NCI-H2107 treated with DMSO at 0.1 percent for 48 hours (cell line): ENCODE measurements around the gene SEPTIN6.
"Not testable (repeated sequence)": the region's sequence is repeated elsewhere in the genome, so short reads cannot be mapped to it uniquely, and the experiment has no call there.

Experiments
- DNase-seq: peaks from one replicate; lab custom pipeline; 2025; ENCODE audit not compliant: unreplicated experiment; lab: John Stamatoyannopoulos, UW

The SEPTIN6 gene

DNA sequence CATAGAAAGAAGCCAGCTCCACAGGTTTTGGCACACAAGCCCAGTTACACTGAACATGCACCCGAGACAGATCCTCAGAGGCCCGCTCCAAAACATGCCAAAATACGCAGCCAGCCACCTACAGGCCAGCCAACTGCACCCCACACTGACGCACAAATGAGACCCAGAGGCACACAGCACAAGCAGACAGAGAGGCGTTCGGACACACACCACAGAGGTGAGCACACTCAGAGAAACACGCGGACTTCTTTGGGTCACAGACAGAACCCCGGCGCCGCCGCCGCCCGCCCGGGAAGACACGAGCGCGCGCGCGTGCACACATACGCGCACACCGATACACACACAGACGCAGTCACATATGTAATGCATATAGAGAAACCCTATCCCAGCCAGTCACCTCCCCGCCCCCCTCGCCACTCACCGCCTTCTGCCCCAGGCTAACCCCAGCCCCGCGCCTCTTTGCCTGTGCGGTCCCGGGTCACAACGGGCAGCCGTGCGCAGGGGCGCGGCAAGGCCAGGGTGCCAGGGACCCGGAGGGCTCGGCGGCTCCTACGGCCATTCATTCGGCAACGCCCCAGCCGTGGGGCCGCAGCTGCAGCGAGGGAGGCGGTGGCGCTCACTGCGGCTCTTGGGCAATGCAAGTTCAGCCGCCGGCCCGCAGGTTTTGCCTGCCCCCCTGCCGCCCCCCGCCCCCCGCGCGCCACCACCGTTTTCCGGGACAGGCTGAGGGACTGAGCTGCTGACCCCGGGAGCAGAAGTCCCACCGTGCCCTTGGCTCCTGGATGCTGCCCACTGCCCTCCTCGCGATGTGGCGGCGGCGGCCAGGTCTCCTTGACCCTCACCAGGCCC, 553 bp downstream of the SEPTIN6 start:
- peak; percentile 12 for DNase-seq

- no peak for DNase-seq
Observed at GRCh38 chrX:119690921-119691716, 1.8 kb downstream of the SEPTIN6 start.

DNA sequence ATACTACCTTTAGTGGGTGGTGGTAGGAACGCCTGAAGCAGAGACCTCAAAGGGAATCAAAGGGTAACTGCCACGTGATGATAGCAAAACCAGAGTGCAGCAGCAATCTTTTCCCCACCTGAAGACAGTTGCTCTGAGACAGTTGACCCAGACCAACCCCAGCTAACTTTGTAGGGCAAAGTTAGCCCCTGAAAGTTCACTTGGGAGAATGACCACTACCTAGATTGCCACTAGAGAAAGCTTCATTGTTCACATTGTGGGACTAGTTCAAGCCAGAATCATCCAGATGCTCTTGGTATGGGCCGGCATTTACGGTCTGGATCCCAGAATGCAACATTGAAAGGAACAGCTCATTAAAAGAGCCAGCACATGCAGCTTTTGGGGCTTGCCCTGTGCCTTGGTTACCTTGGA, 4.1 kb downstream of the SEPTIN6 start:
- DNase-seq = no peak

DNA sequence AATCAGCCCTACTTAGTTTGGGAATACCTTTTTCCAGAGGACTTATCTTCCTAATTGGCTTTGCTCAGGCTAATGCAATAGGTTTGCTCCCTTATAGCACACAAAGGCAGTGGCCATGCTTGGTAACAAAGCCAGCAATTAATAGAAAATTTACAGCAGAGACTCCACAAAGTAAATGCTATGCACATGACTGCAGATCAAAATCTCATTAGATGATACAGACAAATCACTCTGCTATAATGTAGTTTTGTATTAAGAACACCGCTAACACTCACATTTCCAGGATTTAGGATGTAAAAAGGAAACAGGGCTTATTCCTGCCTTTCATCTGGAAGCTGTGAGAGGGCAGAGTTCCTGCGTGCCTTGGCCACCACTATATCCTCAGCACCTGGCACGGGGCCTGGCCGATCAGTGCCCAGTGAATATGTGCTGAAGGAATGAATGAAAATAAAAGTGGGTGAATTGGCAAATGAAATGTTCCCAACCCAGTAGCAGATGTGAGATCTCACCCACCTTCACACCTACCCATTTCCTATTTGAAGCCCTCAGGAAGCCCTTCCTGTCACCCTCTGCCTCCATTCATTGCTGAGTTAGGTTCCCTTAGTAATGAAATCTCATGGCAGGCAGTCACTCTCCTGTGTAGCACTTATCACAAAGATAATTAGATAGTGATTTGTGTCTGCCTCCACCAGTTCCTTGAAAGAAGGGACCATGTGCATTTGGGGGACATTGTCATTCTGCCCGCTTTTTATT, 5.1 kb downstream of the SEPTIN6 start:
- no peak for DNase-seq

DNA sequence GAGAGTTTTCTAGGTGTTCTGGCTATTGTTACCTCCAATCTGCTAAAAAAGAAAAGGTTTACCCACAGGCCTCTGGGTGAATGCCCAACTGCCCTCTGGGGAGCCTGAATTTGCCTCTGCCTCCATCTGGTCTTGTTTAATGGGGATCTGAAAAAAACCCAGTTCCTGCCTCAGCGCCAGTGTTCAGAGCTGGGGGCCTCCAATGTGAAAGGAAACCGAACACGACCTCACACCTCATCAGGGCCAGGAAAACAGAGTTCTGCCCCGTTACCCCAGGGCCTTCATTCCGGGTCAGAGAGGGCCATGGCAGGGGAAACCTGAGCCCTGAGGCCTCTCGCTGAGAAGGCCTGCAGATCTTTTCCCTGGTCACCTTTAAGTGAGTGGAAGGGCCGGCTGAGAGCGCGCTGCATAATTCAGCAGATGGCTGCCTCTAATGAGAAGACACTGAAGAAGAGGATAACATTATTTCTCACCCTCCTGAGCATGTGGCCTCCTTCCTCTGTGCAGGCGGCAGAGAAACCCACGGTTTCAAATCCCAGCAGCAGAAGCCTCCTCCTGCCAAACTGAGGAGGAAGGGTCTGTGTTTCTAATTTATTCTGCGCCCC, 6.8 kb downstream of the SEPTIN6 start:
- peak; percentile 46 for DNase-seq

DNA sequence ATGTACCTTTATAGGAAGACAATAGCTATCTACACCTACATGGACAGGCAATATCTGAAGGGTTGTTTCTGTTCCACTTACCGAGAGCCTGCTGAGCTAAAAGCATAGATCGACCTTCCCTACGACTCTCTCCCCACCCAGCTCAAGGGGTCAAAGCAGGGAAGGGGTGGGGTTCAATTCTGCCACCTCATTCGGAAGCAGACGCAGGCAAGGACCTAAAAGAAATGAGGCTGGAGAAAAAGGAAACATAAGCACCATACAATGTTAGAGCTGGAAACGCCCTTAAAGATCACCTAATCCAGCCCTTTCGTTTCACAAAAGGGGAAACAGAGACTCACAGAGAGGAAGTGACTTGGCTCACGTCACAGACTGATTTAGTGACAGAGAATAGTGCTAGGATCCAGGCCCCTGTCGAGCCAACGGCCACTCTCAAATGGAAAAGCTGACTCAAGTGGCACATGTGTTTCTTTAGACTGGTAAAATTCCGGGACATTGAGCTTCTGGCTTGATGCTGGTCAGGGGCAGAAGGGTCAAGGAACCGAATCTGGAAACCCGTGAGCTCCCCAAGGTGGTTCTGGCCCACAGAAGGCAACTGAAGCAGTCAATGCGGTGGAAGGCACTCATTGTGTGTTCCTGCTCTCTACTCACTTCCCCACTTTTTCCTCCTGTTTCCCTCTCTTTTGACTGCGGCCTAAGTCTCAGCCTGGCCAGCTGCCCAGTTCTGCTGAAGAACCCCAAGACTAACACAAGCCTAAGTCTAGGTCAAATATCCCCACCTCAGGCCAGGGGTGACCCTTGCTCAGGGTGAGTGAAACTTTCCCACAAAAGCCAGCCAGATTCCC, 7.5 kb downstream of the SEPTIN6 start:
- DNase-seq = peak; percentile 34

GRCh38 chrX:119684916-119685224, 8.1 kb downstream of the SEPTIN6 start:
- peak; percentile 76 for DNase-seq

DNA sequence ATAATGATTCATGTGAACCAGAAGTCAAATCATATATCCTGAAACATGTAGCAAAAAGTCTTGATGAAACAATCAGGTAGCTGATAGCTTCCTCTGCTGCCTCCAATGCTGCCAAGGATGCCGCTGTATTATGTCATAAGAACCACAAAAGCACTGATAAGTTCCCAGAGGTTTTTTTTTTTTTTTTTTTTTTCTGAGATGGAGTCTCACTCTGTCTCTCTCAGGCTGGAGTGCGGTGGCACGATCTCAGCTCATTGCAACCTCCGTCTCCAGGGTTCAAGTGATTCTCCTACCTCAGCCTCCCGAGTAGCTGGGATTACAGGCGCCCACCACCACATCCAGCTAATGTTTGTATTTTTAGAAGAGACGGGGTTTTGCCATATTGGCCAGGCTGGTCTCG, 8.7 kb downstream of the SEPTIN6 start:
- not testable (repeated sequence) for DNase-seq

DNA sequence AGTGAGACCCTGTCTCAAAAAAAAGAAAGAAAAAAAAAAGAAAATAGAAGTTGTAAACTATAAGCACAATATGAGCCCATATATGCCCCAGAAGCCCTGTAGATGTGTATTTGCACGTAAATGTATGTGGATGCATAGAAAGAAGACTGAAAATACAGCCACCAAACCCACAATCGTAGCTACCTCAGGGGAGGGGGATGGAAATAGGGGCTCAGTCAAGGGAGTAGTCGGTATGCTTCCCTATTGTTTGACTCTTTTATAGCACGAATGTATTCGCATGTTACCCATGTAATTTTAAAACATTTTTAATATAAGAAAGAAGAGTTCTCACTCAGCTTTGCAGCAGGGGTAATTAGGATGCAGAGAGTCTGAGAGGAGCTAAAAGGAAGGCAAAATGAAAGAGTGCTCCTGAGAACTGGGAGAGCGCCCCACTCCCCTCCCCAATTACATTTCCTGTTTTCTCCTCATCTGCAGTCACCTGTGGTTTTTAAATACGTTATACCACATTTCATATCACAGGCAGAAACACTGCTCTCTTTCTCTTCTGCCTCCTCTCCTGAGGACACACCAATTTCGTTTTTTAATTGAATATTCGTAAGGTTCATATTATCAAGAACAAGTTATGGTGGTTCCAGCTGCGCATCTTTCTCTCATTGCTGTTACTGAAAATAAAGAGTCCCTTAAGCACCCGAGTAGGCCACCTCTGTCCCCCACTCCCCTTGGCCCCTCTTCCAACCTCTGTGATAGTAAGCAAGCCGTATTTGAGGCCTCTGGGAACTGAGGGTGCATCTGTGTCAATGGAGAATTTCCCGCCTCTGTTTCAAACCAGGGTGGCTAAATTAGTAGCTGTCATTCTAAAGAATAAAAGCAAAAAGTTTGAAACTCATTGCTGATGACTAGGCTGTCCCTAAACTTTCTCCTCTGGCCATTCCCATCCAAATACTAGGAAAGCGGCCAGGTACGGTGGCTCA, 10.7 kb downstream of the SEPTIN6 start:
- DNase-seq = no peak

GRCh38 chrX:119677654-119677981, 15.3 kb downstream of the SEPTIN6 start:
- DNase-seq = no peak

- no peak for DNase-seq
Observed at GRCh38 chrX:119676949-119677653, 15.9 kb downstream of the SEPTIN6 start.

DNA sequence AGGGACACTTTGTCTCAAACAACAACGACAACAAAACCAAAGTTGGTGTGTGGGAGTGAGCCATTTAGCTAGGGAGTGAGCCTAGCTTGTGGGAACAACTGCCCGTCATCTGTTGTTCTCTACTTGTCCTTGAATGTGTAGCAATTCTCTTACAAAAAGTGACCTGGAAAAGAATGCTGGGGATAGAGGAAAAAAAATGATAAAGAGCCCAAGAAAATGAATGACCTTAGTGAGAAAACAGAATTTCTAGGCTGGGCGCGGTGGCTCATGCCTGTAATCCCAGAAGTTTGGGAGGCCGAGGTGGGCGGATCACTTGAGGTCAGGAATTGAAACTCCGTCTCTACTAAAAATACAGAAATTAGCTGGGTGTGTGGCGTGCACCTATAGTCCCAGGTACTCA, 19.6 kb downstream of the SEPTIN6 start:
- no peak for DNase-seq

DNA sequence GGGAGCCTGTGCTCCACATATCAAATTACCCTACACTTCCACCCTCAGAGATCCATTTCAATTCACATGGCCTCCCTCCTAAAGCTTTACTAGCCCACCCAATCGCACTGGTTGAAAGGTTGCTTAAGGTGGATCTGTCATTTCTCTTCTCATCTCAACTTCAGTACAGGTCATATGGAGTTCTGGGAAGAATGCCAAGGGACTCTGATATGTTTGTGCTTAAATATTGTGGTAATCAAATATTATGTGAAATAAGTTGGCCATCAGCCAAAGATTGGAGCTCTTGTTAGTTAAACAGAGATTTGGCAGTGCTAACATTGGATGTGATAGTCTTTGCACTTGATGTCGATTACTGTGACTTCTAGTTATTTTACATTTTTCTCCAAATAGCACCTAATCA, 20.5 kb downstream of the SEPTIN6 start:
- DNase-seq = peak; percentile 72

GRCh38 chrX:119669424-119670037, 23.4 kb downstream of the SEPTIN6 start:
- DNase-seq = no peak

GRCh38 chrX:119667111-119667878, 25.7 kb downstream of the SEPTIN6 start:
- peak; percentile 16 for DNase-seq

- DNase-seq = not testable (repeated sequence)
Observed at GRCh38 chrX:119664877-119665276, 28.1 kb downstream of the SEPTIN6 start.

GRCh38 chrX:119661486-119661885, 31.5 kb downstream of the SEPTIN6 start:
- DNase-seq = no peak
